OCI-LY7 (cell line): ENCODE measurements around the gene CFC1. TPM values are rescaled to one million over a fixed set of nuclear protein-coding genes. Genes with fewer than 3 reads are reported as not detected.
"Not testable (repeated sequence)": the region's sequence is repeated elsewhere in the genome, so short reads cannot be mapped to it uniquely, and the experiment has no call there.

Source experiments
- BruUV-seq: library from RNA; stranded (reverse); fragments of 400-500 nt; replicated peaks from 2 replicates; lab custom pipeline; 2021; lab: Mats Ljungman, UMichigan
- CTCF ChIA-PET: fragments of 300-600 bp; sonication (Branson Sonifier 250); formaldehyde crosslinking; loops from one replicate; lab custom pipeline; 2022; ENCODE audit warnings: antibody characterized with exemption; ENCODE audit not compliant: unreplicated experiment; lab: Charles Lee
- POLR2A ChIA-PET: fragments of 300-600 bp; sonication (Branson Sonifier 250); formaldehyde crosslinking; loops from one replicate; lab custom pipeline; 2022; ENCODE audit warnings: antibody characterized with exemption; lab: Charles Lee
- DNase-seq: peaks from one replicate; pipeline ENCODE4 v3.0.0-alpha.2; 2015; ENCODE audit warnings: low spot score
- H2AFZ ChIP-seq: fragments of 200-600 bp; sonication (generic), shearing (Covaris generic); 2 replicates; pipeline ENCODE4 v1.6.1; 2014; ENCODE audit warnings: mild to moderate bottlenecking, antibody characterized with exemption, low read length, moderate library complexity
- H3K27ac ChIP-seq: fragments of 200-600 bp; sonication (generic); 2 replicates; pipeline ENCODE4 v1.5.1; 2014; ENCODE audit warnings: mixed run types, low read depth, mild to moderate bottlenecking, moderate library complexity, low read length, inconsistent platforms; ENCODE audit not compliant: poor library complexity, severe bottlenecking
- H3K36me3 ChIP-seq: fragments of 200-600 bp; sonication (generic); 2 replicates; pipeline ENCODE4 v1.6.1; 2014; ENCODE audit warnings: mild to moderate bottlenecking, antibody characterized with exemption, low read length, moderate library complexity, mixed read lengths; ENCODE audit not compliant: insufficient read depth
- H3K4me1 ChIP-seq: fragments of 200-600 bp; sonication (generic); 2 replicates; pipeline ENCODE4 v1.5.1; 2014; ENCODE audit warnings: mild to moderate bottlenecking, low read length; ENCODE audit not compliant: insufficient read depth, poor library complexity, severe bottlenecking
- H3K4me2 ChIP-seq: fragments of 200-600 bp; sonication (generic); 2 replicates; pipeline ENCODE4 v1.6.1; 2014; ENCODE audit warnings: mild to moderate bottlenecking, low read length
- H3K4me3 ChIP-seq: fragments of 200-600 bp; sonication (generic); 2 replicates; pipeline ENCODE4 v1.5.1; 2014; ENCODE audit warnings: mild to moderate bottlenecking, low read depth, low read length; ENCODE audit not compliant: poor library complexity, severe bottlenecking
- H3K79me2 ChIP-seq: fragments of 200-600 bp; sonication (generic); 2 replicates; pipeline ENCODE4 v1.6.1; 2016; ENCODE audit warnings: low read depth, mild to moderate bottlenecking, low read length, moderate library complexity, mixed read lengths; ENCODE audit not compliant: insufficient read depth
- H3K9me2 ChIP-seq: fragments of 200-600 bp; sonication (generic); 2 replicates; pipeline ENCODE4 v1.6.1; 2016; ENCODE audit warnings: mild to moderate bottlenecking, low read length, mixed read lengths; ENCODE audit not compliant: insufficient read depth
- H3K9me3 ChIP-seq: fragments of 200-600 bp; sonication (generic); 2 replicates; pipeline ENCODE4 v1.6.1; 2014; ENCODE audit warnings: mild to moderate bottlenecking, mixed run types, low read length, mixed read lengths
- H4K20me1 ChIP-seq: fragments of 200-600 bp; sonication (generic); 2 replicates; pipeline ENCODE4 v1.6.1; 2014; ENCODE audit warnings: mild to moderate bottlenecking, antibody characterized with exemption, low read length, moderate library complexity, mixed read lengths; ENCODE audit not compliant: insufficient read depth
- intact Hi-C: fragments of 100-400 bp; cut with micrococcal nuclease; formaldehyde crosslinking; loops from one replicate; pipeline ENCODE4 v1.10.0; 2022; ENCODE audit not compliant: unreplicated experiment
- total RNA-seq, 2 experiments: library from RNA; depleted of rRNA in 1 of 2; stranded (reverse); fragments of >200 nt in 1 of 2; shearing (Covaris generic) in 1 of 2; gene quantifications; 2 replicates each; pipeline ENCODE4 v1.2.3, GENCODE V29; 2014 to 2022

Gene CFC1
- total RNA-seq, 2 experiments from 2014 or later: not detected

GRCh38 chr2:130609002-130609920 lies 9.9 kb upstream of the CFC1 start:
- CTCF ChIA-PET, intact Hi-C loops, H4K20me1 ChIP-seq, H3K27ac ChIP-seq, POLR2A ChIA-PET, DNase-seq, BruUV-seq, H3K79me2 ChIP-seq, H3K9me2 ChIP-seq, H2AFZ ChIP-seq, H3K4me3 ChIP-seq, H3K36me3 ChIP-seq, H3K4me2 ChIP-seq, H3K9me3 ChIP-seq, H3K4me1 ChIP-seq: not testable (repeated sequence)

GRCh38 chr2:130608276-130609001 lies 9.1 kb upstream of the CFC1 start:
- H3K9me2 ChIP-seq, H3K27ac ChIP-seq, H3K4me2 ChIP-seq, CTCF ChIA-PET, BruUV-seq, H3K4me3 ChIP-seq, POLR2A ChIA-PET, H3K79me2 ChIP-seq, intact Hi-C loops, H3K36me3 ChIP-seq, H3K9me3 ChIP-seq, H4K20me1 ChIP-seq, H2AFZ ChIP-seq, DNase-seq, H3K4me1 ChIP-seq: not testable (repeated sequence)

- H3K79me2 ChIP-seq, intact Hi-C loops, H3K27ac ChIP-seq, BruUV-seq, POLR2A ChIA-PET, H3K36me3 ChIP-seq, H3K4me3 ChIP-seq, H3K4me1 ChIP-seq, H4K20me1 ChIP-seq, CTCF ChIA-PET, H3K9me2 ChIP-seq, H2AFZ ChIP-seq, DNase-seq, H3K9me3 ChIP-seq, H3K4me2 ChIP-seq: not testable (repeated sequence)
Observed at GRCh38 chr2:130601648-130602302, 2.4 kb upstream of the CFC1 start.

GRCh38 chr2:130599926-130600325 lies 551 bp upstream of the CFC1 start:
- H3K27ac ChIP-seq, H3K4me3 ChIP-seq, H3K4me1 ChIP-seq, intact Hi-C loops, H3K4me2 ChIP-seq, DNase-seq, H3K9me2 ChIP-seq, H3K9me3 ChIP-seq, H4K20me1 ChIP-seq, H3K79me2 ChIP-seq, CTCF ChIA-PET, POLR2A ChIA-PET, BruUV-seq, H2AFZ ChIP-seq, H3K36me3 ChIP-seq: not testable (repeated sequence)

- H3K4me2 ChIP-seq, DNase-seq, H3K79me2 ChIP-seq, H2AFZ ChIP-seq, H4K20me1 ChIP-seq, CTCF ChIA-PET, H3K9me3 ChIP-seq, intact Hi-C loops, BruUV-seq, H3K4me1 ChIP-seq, POLR2A ChIA-PET, H3K36me3 ChIP-seq, H3K4me3 ChIP-seq, H3K27ac ChIP-seq, H3K9me2 ChIP-seq: not testable (repeated sequence)
Observed at GRCh38 chr2:130598463-130598862, 912 bp downstream of the CFC1 start.

- H4K20me1 ChIP-seq, H3K79me2 ChIP-seq, CTCF ChIA-PET, H3K9me3 ChIP-seq, DNase-seq, H3K4me3 ChIP-seq, H3K9me2 ChIP-seq, H2AFZ ChIP-seq, intact Hi-C loops, POLR2A ChIA-PET, H3K36me3 ChIP-seq, H3K4me2 ChIP-seq, H3K27ac ChIP-seq, H3K4me1 ChIP-seq, BruUV-seq: not testable (repeated sequence)
Observed at GRCh38 chr2:130597994-130598393, 1.4 kb downstream of the CFC1 start.
